SIG-M5 treated with dmso at 0.1 percent for 504 hours (cell line): ENCODE data around the gene HAAO.
"Not testable (repeated sequence)": the region's sequence is repeated elsewhere in the genome, so short reads cannot be mapped to it uniquely, and the experiment has no call there.

Experiments used
- DNase-seq: peaks from one replicate; lab custom pipeline; 2025; ENCODE audit not compliant: unreplicated experiment; lab: John Stamatoyannopoulos, UW

HAAO gene

DNA sequence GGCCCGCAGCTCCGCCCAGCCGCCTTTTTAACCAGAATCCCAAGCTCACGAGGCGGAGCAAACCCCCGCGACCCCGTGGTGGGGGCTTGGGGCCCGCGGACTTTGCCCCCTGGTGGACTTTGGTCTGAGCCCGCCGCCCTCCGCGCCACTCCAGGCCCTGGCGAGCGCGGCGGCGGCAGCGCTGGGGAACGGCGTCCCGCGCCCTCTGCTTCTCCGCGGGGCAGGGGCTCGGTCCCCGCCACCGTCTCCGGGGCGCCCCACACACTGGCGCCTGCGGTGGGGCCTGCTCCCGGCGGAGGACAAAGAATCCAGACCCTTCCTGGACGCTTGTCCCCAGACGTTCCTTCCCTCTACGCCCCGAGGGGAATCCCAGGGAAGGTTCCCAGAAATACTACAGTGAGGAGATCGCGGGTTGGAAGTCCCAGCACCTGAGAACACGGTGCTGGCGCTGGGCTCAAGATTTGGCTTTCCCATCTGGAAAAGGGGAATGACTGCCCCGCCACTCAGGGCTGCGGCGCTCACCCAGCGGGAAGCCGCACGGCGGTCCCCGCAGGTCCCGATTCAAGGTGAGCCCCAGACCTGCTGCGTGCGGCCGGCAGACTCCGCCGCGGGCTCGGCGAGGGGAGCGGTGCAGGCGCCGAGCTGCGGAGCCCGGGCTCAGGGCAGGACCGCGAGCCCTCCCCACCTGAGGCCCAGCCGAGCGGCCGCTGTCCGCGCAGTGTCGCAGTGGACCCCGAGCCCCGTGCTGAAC, at the start of gene HAAO:
TSS of gene HAAO (minus strand) at position 1 of the 751 bp plus-strand sequence. CDS start 47 bp downstream, outside the sequence.
- DNase-seq, result no peak

DNA sequence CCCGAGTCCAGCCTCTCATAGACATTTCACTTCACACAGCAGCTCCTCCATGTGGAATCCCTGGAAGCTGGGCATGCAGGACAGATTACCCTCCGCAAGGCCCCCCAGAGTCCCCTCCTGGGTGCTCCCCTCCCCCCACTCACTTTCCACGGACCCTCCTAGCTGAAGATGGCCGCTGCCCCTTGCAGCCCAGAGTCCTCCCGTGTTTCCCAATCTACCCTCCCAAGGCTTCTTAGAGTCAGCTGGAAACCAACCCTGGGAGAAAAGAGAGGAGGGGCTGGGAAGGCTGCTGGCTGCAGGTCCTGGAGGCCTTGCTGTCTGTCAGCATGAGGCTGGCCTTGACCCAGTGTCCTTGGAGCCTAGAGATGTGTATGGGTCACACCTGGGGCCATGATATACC, 49.0 kb upstream of the HAAO start:
- no peak for DNase-seq

DNA sequence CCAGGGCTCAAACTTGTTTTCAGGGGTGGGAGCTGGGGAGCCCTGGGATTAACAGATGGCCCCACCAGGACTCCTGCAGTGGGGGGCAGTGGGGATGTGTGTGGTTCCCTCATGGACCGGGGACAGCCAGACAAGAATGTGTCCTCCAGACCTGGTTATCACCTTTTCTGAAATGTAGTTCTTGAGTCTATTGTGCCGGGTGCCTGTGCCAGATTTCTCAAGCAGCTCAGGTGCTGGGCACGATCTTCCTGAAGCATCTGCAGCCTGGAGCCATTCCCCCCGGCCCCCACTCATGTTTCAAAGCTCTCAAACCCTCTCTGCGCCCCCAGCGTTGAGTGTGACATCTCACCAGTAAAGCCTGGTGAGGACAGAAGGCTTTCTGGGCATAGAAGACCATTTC, 48.4 kb upstream of the HAAO start:
- no peak for DNase-seq

DNA sequence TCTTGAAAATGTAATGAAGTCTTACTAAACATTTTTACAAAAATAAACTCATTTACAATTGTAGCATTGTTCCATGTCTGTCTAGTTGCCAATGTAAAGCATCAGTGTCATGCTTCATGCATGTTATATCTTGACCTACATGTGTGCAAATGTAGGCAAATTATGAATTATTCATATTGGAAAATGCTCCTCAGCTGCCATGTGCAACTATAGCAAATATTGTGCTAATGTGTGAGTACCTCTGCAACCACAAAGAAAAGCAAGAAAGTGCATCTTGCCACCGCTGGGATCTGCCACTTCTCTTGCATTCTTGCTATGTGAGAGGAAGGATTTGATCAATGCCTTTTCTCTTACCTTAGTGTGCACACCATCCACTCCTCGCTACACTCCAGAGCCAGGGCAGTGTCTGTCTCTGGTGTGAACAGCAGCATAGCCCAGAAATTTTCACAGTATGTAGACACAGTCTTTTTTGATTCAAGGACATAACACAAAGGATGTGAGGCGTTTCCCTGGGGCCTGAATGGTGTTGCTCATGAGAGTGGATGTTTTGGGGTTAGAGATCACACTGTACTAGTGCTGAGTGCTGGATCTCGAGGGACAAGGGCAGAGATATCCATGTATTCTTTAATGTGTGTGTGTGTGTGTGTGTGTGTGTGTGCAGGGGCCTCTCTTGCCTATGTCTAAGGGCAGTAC, 47.6 kb upstream of the HAAO start:
- no peak for DNase-seq

DNA sequence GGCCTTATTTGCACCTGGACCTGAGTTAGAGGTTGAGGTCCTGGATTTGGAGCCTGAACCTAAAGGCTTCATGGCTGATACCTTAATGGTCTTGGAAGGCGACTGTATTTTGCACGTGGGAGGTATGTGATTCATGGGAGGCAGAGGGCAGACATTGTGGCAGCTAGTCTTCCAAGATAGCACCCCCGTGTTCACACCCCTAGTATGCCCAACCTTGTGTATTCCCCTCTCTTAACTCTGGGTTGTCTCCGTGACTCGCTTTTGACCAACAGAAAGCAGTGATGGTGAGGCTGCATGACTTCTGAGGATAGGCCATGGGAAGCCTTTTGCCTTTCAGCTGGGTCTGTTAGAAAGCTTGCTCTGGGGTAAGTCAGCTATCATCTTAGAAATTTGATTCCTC, 45.8 kb upstream of the HAAO start:
- no peak for DNase-seq

DNA sequence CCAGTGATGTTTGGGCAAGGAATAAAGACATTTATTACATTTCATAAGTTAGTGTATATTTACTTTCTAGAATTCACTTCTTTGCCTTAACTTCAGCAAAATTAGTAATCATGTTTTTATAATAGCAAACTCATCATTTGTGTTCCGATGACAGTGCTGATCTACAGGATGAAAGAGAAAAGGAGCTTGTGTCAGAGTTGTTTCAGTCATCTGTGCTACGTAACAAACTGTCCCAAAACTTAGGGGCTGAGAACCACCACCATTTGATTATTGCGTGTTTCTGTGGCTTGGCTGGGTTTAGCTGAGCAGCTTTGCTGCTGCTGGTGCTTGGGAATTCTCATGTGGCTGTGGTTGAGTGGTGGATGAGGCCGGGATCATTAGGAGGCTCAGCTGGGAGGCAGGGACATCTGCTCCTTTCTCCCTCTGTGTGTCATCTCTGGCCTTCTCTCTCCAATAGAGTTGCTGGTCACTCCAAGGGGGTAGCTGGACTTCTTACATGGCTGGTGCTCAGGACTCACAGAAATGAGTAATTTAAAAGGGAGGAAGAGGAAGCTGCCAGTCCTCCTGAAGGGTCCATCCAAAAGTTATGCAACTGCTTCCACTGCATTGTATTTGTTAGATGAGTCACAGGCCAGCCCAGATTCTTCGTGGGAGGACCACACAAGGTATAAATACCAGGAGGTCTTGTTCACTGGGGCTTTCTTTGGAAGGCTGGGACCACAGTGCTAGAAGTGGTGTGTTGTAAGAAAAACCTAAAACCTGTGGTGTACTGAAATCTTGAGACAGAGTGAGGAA, 43.4 kb upstream of the HAAO start:
- peak; percentile 95 for DNase-seq

DNA sequence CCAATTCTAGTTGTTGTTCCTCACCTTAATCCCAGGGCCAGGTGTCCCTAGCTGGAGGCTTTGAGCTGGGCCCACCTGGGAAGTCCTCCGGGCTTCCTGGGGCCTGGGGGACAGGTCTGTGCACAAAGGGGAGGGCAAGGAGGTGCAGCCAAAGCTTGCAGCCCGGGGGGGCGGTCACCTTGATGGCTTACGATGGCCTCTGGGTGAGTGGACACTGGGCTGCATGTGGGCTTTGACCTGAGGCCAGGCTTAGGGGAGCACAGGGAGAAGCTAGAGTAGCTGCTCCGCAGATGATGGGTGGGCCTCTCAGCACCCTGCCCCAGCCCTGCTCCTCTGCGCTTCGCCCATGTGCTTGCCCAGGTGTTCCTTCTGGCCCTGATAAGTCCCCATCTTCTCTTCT, 41.8 kb upstream of the HAAO start:
- no peak for DNase-seq

DNA sequence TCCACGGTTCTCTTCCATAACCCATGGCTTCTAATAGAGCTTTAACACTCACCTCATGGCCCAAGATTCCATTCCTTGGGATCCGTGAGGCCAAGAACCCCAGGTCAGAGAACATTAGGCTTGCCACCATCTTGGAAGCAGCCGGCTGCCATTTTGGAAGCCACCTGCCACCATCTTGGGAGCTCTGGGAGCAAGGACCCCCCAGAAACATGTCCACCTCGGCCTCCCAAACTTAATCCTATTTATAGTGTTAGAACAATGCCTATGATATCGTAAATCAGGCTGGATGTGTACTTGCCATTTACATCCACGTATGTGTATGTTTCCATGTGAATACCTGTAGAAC, 39.9 kb upstream of the HAAO start:
- DNase-seq, result no peak

DNA sequence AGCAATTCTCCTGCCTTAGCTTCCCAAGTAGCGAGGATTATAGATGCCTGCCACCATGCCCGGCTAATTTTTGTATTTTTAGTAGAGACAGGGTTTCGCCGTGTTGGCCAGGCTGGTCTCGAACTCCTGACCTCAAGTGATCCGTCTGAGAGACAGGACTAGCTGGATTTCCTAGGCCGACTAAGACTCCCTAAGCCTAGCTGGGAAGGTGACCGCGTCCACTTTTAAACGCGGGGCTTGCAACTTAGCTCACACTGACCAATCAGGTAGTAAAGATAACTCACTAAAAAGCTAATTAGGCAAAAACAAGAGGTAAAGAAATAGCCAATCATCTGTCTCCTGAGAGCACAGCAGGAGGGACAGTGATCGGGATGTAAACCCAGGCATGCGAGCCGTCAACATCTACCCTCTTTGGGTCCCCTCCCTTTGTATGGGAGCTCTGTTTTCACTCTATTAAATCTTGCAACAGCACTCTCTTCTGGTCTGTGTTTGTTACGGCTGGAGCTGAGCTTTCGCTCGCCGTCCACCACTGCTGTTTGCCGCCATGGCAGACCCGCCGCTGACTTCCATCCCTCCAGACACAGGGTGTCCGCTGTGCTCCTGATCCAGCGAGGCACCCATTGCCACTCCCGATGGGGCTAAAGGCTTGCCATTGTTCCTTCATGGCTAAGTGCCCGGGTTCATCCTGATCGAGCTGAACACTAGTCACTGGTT, 39.3 kb upstream of the HAAO start:
- DNase-seq, result not testable (repeated sequence)

DNA sequence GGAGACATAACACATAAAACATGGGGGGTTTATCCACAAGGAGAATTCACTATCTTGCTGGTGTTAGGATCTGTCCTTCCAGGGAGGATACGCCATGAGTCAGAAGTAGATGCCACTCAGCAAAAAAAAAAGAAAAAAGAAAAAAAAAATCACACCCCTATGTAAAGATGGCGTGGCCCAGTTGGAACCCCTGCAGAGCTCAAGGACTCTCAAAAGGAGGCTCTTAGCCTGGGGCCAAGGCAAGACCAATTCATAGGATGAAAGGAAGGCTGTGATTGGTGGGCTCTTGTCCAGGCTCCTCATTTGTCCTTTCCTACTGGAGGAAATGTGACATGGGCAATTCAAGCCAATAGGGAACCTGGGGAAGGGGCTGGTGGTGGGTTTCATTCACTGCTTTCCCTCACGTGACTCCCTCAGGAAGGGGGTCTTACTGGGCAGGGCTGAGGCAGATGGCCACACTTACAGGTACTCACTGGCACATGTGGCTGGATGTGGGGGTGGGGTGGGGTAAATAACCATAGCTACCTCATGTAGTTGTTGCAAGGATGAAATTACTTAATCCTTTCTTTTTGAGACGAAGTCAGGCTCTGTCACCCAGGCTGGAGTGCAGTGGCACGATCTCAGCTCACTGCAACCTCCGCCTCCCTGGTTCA, 38.7 kb upstream of the HAAO start:
- no peak for DNase-seq

DNA sequence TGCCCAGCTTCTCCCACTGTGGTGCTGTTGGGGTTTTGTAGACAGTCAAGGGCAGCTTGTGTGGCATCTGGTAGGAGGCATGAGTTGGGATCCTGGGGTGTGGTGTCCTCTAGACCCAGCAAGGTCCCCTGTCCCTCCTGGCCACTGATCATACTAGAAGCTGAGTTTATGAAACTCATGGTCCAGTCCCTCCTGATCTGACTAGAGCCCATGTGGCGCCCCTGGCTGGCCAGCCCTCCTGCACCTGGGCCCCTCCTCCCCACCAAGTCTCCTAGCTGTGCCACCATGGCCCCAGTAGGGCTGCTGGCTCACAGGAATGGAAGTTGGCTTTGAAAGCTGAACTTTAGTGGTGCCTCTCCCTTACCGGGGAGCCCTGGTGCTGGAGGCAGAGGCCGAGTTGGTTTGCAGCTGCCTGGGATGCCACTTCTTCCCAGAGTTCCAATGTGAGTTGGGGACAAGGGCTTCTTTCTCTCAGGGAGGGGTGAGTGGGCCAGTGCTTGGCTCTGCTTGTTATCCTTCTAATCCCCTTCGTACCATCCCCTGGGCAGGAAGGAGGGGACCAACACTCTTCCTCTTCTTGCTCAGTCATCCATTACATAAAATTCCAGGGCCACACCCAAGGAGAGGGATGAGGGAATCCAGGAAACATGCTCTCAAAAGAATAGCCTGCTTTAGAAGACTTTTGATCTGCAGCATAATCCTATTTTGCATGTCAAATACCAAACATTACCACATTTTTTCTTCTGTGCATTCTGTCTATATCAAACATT, 37.5 kb upstream of the HAAO start:
- no peak for DNase-seq

DNA sequence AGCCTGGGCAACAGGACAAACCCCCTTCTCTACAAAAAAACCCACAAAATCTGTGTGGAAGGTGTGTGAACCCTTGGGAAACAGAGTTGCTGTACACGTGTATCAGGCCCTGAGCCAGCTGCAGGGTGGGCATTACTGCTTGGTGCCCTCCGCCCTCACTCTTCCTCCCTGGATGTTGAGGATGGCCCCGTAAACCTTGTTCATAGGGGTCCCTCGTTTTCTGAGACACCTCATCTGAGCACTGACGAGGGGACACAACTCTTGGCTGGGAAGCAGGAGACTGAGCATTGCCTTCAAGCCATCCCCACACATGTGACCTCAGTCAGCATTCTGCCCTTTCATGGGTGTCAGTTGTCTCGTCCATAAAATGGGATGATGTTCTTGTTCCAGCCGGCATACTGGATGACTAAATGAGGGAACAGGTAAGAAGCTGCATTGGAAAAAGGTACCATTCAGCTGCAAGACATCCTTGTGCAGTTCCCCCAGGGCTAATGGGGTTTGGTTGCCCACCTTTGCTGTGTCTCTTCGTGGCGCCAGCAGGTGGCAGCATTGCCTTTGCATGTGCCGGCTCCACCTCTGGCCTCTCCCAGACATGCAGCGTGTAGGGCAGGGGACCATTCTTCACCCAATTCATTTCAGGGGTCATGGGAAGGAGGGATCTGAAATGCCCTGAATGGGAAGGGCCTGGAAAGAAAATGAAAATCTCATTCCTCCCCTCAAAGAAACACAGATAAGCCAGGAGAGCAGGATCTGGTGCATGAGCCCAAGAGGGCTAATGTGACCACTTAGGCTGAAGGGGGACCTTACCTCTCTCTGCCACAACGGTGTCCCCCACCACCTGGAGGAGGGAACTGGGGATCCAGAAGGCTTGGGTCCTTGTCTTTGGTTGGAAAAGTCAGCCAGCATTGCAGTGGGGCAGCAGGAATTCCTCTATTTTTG, 36.4 kb upstream of the HAAO start:
- DNase-seq, result peak; percentile 56

DNA sequence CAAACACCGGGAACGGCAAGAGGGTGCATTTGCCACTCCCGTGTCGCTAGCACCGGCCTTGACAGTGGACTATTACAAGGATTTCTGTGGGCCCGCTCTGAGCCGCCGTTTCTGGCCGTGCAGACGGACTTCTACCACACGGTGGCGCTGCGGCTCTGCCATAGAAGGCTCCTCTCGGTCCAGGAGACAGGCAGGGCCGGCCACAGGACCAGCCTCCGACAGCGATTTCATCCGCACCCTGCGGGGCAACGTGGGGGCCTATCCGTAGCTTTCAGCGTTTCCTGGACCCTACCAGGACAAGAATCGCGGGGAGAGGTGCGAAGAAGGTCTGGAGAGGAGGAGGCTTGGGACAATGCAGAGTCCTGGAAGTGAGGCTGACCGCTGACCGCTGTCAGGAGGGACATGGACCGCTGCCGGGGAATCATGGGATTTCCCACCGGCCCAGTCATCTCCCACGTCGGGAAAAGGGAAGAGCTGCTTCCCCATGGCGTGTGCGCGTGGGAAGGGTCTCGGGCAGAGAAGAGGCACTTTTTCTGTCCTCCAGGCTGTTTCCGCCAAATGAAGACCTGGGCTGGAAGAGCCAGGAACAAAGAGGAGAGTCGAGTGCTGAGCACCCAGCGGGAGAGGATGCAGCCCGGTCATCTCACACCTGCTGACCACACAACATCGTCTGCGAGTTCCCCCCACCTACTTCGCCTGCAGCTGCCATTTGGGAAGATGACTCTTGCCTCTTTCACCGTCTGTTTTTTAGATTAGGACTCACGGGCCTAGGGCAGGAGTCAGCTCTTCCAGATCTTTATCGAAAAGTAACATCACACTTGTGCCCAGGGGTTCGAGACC, 35.5 kb upstream of the HAAO start:
- peak; percentile 81 for DNase-seq

DNA sequence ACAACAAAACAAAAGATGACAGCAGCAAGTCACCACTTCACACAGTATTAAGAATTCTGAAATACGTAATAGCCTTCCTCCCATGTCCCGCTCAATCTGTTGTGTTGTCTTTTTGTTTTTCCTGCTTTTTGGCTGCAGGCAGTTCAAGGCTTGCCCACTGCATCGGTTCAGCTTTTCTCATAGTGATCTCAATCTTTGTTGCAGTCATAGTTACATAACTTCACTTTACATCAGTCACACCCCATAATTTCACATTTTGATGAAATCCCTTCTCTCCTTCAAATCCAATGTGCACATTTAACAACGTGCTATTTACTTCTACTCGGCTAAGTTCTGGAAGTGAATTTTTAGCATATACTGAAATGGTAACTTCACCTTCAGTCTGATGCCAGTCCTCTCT, 33.8 kb upstream of the HAAO start:
- peak; percentile 27 for DNase-seq

DNA sequence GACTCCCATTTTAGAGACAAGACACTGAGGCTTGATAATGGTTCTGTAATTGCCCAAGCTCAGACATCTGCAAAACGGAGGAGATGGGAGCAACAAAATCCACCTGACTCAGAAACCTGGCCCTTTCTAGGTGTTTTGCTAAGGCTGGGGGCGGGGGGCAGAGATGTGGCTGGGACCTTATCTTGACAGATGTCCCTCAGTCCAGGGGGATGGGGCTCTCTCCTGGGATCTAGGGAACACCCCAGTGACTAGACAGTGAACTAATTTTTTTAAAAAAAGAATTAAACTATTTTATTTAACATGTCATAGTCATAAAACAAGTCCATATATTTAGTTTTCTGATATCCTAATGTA, 32.0 kb upstream of the HAAO start:
- no peak for DNase-seq

DNA sequence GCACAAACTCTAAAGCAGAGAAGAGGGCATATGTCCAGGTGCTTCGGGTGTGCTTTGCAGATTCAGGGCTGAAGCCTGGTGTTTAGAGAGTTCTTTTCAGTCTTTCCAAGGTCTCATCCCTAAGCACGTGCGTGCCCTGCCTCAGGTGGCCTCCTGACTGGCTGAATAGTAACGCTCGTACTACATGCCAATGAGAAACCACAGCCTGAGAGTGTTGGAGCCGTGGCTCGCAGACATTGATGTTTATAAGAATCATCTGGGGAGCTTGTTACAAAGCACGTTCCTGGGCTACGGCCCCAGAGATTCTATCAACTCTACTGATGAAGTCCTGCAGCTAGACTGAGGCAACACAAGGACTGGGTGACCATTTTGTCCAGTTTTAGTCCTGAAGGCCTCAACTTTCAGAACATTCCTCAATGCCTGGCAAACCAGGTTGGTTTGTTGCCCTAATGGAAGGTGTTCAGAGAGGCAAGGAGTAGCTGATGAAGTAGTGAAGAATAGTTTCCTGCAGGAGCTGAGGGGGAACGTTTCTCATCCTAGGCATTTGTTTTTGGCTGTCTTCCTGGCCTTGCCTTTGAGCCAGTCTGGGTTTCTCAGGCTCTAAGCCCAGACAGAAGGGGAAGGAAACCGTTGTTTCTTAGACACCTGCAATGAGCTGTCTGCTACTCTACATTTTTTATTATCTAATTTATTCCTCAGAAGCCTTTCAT, 31.5 kb upstream of the HAAO start:
- no peak for DNase-seq

DNA sequence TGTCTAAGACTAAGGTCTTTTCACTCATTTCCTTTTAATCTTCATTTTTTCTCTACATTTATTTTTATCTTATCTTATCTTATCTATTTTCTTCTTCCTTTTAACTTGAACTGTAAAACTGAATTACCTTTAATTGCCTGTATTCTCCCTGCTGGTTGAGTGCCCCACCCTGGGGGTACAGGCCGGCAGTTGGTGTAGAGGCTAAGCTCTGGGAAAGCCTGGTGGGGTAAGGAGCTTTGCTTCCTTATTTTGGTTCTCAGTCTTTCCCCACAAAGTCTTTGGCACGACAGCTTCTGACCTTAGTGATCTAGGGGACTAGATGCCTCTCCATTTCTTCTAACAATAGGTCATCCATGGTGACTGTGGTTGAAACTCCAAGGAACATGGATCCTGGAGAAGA, 26.8 kb upstream of the HAAO start:
- DNase-seq, result peak; percentile 49

DNA sequence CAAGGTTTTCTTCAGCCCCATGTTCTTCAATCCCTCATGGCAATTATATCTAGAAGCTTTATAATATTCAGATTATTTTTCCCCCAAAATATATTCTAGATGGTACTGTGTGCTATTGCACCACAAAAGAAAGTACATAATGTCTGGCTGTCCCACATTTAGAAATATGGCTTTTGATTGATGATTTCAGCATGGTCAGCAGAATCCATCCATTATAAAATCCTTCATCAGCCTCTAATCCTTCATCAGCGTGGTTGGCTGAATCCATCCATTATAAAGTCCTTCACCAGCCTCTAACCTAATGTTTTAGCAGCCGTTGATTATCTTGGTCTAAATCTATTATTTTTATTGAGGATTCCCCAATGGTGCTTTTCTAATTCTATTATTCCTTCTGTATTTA, 23.3 kb upstream of the HAAO start:
- DNase-seq, result no peak
